Measurements from ENCODE around the gene SLCO4A1.
"Not testable (repeated sequence)": the region's sequence is repeated elsewhere in the genome, so short reads cannot be mapped to it uniquely, and the experiment has no call there.

Gene SLCO4A1

GRCh38 chr20:62622877-62623487 lies 19.3 kb upstream of the SLCO4A1 start:
- DNase-seq: no peak

- peak; percentile 95 for DNase-seq
Measured at GRCh38 chr20:62623488-62624324, 18.6 kb upstream of the SLCO4A1 start.

- DNase-seq: no peak
Measured at GRCh38 chr20:62624325-62624690, 18.0 kb upstream of the SLCO4A1 start.

- DNase-seq: no peak
Measured at GRCh38 chr20:62624719-62625453, 17.4 kb upstream of the SLCO4A1 start.

- no peak for DNase-seq
Measured at GRCh38 chr20:62625516-62625915, 16.8 kb upstream of the SLCO4A1 start.

- DNase-seq: no peak
Measured at GRCh38 chr20:62625921-62626547, 16.3 kb upstream of the SLCO4A1 start.

- DNase-seq: not testable (repeated sequence)
Measured at GRCh38 chr20:62627425-62627824, 14.9 kb upstream of the SLCO4A1 start.

GRCh38 chr20:62627901-62628612 lies 14.2 kb upstream of the SLCO4A1 start:
- DNase-seq: no peak

- DNase-seq: no peak
Measured at GRCh38 chr20:62628691-62629090, 13.6 kb upstream of the SLCO4A1 start.

- no peak for DNase-seq
Measured at GRCh38 chr20:62629864-62630470, 12.3 kb upstream of the SLCO4A1 start.

- no peak for DNase-seq
Measured at GRCh38 chr20:62631336-62632308, 10.7 kb upstream of the SLCO4A1 start.

GRCh38 chr20:62632575-62633090 lies 9.7 kb upstream of the SLCO4A1 start:
- no peak for DNase-seq

GRCh38 chr20:62633598-62634329 lies 8.5 kb upstream of the SLCO4A1 start:
- no peak for DNase-seq

- no peak for DNase-seq
Measured at GRCh38 chr20:62634330-62634967, 7.9 kb upstream of the SLCO4A1 start.

GRCh38 chr20:62635232-62635631 lies 7.1 kb upstream of the SLCO4A1 start:
- DNase-seq: no peak

- no peak for DNase-seq
Measured at GRCh38 chr20:62635852-62636251, 6.5 kb upstream of the SLCO4A1 start.

GRCh38 chr20:62636446-62636845 lies 5.9 kb upstream of the SLCO4A1 start:
- no peak for DNase-seq

- no peak for DNase-seq
Measured at GRCh38 chr20:62637110-62637509, 5.2 kb upstream of the SLCO4A1 start.

- DNase-seq: no peak
Measured at GRCh38 chr20:62637521-62638054, 4.7 kb upstream of the SLCO4A1 start.
